ENCODE measurements around the gene AKAP6. TPM values are rescaled to one million over a fixed set of nuclear protein-coding genes. Genes with fewer than 3 reads are reported as not detected.

The AKAP6 gene
- total RNA-seq, 1 donor from 2014 or later = 3.6 TPM

DNA sequence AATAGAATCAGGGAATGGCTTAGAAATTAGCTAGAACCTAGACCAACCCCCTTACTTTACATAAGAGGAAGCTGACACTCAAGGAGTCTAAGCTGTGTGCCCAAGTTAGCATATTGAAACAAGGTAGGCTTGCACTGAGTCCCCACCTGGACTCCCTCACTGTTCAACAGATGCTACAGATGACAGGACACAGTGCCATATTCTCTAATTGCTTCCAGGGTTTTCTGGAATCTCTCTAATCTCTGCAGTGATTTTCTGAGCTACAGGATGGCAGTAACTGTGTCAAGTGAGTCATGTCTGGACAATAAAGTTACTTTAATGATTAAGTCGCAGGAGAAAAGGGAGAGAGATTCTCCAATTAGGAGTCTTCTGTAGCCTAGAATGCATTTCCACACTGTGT, 35.8 kb downstream of the AKAP6 start:
- H3K4me3 Mint-ChIP-seq (ENCODE audit: unreplicated experiment) = no peak overlapping the region
- no peak overlapping the region for H3K27ac Mint-ChIP-seq (ENCODE audit: unreplicated experiment)
- DNase-seq (ENCODE audit: low spot score) = no peak
- no peaks in the 10 kb centered on the region for H3K36me3 Mint-ChIP-seq (ENCODE audit: low read depth)
- TF ChIP-seq, protein P1, sequence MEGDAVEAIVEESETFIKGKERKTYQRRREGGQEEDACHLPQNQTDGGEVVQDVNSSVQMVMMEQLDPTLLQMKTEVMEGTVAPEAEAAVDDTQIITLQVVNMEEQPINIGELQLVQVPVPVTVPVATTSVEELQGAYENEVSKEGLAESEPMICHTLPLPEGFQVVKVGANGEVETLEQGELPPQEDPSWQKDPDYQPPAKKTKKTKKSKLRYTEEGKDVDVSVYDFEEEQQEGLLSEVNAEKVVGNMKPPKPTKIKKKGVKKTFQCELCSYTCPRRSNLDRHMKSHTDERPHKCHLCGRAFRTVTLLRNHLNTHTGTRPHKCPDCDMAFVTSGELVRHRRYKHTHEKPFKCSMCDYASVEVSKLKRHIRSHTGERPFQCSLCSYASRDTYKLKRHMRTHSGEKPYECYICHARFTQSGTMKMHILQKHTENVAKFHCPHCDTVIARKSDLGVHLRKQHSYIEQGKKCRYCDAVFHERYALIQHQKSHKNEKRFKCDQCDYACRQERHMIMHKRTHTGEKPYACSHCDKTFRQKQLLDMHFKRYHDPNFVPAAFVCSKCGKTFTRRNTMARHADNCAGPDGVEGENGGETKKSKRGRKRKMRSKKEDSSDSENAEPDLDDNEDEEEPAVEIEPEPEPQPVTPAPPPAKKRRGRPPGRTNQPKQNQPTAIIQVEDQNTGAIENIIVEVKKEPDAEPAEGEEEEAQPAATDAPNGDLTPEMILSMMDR (IDR thresholded peaks at IDR 0.05) = no peak
- peaks cover 35% of the 10 kb centered on the region for H3K4me1 Mint-ChIP-seq (ENCODE audit: low read depth)
- no peaks in the 10 kb centered on the region for H3K27me3 Mint-ChIP-seq (ENCODE audit: low read depth)
- H3K9me3 Mint-ChIP-seq (ENCODE audit: low read depth) = no peaks in the 10 kb centered on the region

GRCh38 chr14:32366256-32366879, 37.3 kb downstream of the AKAP6 start:
- DNase-seq (ENCODE audit: low spot score) = no peak
- TF ChIP-seq, protein P1 (IDR thresholded peaks at IDR 0.05) = peak; percentile 72
- H3K4me1 Mint-ChIP-seq (ENCODE audit: low read depth) = peaks cover 47% of the 10 kb centered on the region
- no peaks in the 10 kb centered on the region for H3K9me3 Mint-ChIP-seq (ENCODE audit: low read depth)
- H3K36me3 Mint-ChIP-seq (ENCODE audit: low read depth) = no peaks in the 10 kb centered on the region
- H3K27ac Mint-ChIP-seq (ENCODE audit: unreplicated experiment) = peak overlapping the region; percentile 75
- H3K4me3 Mint-ChIP-seq (ENCODE audit: unreplicated experiment) = no peak overlapping the region
- no peaks in the 10 kb centered on the region for H3K27me3 Mint-ChIP-seq (ENCODE audit: low read depth)

- Mint-ChIP-seq H3K4me3 (ENCODE audit: unreplicated experiment) (no peak overlapping the region), H3K27ac (ENCODE audit: unreplicated experiment) (peak overlapping the region; percentile 53), H3K4me1 (ENCODE audit: low read depth) (peaks cover 53% of the 10 kb centered on the region), H3K27me3 (ENCODE audit: low read depth) (no peaks in the 10 kb centered on the region), H3K36me3 (ENCODE audit: low read depth) (no peaks in the 10 kb centered on the region), H3K9me3 (ENCODE audit: low read depth) (no peaks in the 10 kb centered on the region)
- TF ChIP-seq, protein P1 (IDR thresholded peaks at IDR 0.05) = no peak
- no peak for DNase-seq (ENCODE audit: low spot score)
These were observed 37.9 kb downstream of the AKAP6 start for GRCh38 chr14:32366986-32367385.

GRCh38 chr14:32367516-32367915, 38.4 kb downstream of the AKAP6 start:
- TF ChIP-seq, protein P1 (IDR thresholded peaks at IDR 0.05) = no peak
- no peak for DNase-seq (ENCODE audit: low spot score)
- Mint-ChIP-seq H3K27ac (ENCODE audit: unreplicated experiment) (peak overlapping the region; percentile 74), H3K4me1 (ENCODE audit: low read depth) (peaks cover 58% of the 10 kb centered on the region), H3K36me3 (ENCODE audit: low read depth) (no peaks in the 10 kb centered on the region), H3K27me3 (ENCODE audit: low read depth) (no peaks in the 10 kb centered on the region), H3K4me3 (ENCODE audit: unreplicated experiment) (no peak overlapping the region), H3K9me3 (ENCODE audit: low read depth) (no peaks in the 10 kb centered on the region)

GRCh38 chr14:32368107-32368506, 39.0 kb downstream of the AKAP6 start:
- Mint-ChIP-seq H3K4me3 (ENCODE audit: unreplicated experiment) (no peak overlapping the region), H3K36me3 (ENCODE audit: low read depth) (no peaks in the 10 kb centered on the region), H3K4me1 (ENCODE audit: low read depth) (peaks cover 64% of the 10 kb centered on the region), H3K27me3 (ENCODE audit: low read depth) (no peaks in the 10 kb centered on the region), H3K9me3 (ENCODE audit: low read depth) (no peaks in the 10 kb centered on the region), H3K27ac (ENCODE audit: unreplicated experiment) (peak overlapping the region; percentile 74)
- no peak for DNase-seq (ENCODE audit: low spot score)
- TF ChIP-seq, protein P1 (IDR thresholded peaks at IDR 0.05) = no peak

All from chondrocyte (in vitro differentiated cells).